T-helper 1 cell treated with Interleukin-12 subunit alpha and Interleukin-12 subunit beta and Interleukin-4 antibody, amounts not matched to agents 30 μg/mL and 1 μg/mL, for 36 hours (primary cell): ENCODE data around the gene C9orf153.
"Not testable (repeated sequence)": the region's sequence is repeated elsewhere in the genome, so short reads cannot be mapped to it uniquely, and the experiment has no call there.

Experiments
- H3K27ac Mint-ChIP-seq: one replicate; pipeline ENCODE4 v1.8.0; 2021; ENCODE audit warnings: mild to moderate bottlenecking, mixed read lengths
- H3K27me3 Mint-ChIP-seq: one replicate; pipeline ENCODE4 v1.8.0; 2021; ENCODE audit warnings: low read depth, mixed read lengths
- H3K36me3 Mint-ChIP-seq: one replicate; pipeline ENCODE4 v1.8.0; 2021; ENCODE audit warnings: low read depth, mixed read lengths
- H3K4me1 Mint-ChIP-seq: one replicate; pipeline ENCODE4 v1.8.0; 2021; ENCODE audit warnings: low read depth, mixed read lengths
- H3K4me3 Mint-ChIP-seq: one replicate; pipeline ENCODE4 v1.8.0; 2021; ENCODE audit warnings: mild to moderate bottlenecking, moderate library complexity, mixed read lengths
- H3K9me3 Mint-ChIP-seq: one replicate; pipeline ENCODE4 v1.8.0; 2021; ENCODE audit warnings: mixed read lengths

C9orf153 gene

GRCh38 chr9:86259557-86259956 is at the start of gene C9orf153:
Gene C9orf153, minus strand, starts transcription at chr9:86259657. Its CDS starts 30,054 bp downstream, at chr9:86229603.
- Mint-ChIP-seq H3K36me3 (no peaks in the 10 kb centered on the region), H3K9me3 (no peaks in the 10 kb centered on the region), H3K27me3 (no peaks in the 10 kb centered on the region), H3K4me3 (no peak within 1 kb of the TSS), H3K27ac (peak within 1 kb of the TSS; percentile 2), H3K4me1 (no peaks in the 10 kb centered on the region)

- no peaks in the 10 kb centered on the region for H3K27me3 Mint-ChIP-seq
- no peak overlapping the region for H3K4me3 Mint-ChIP-seq
- H3K4me1 Mint-ChIP-seq: peaks cover 16% of the 10 kb centered on the region
- H3K27ac Mint-ChIP-seq: no peak overlapping the region
- peaks cover 50% of the 10 kb centered on the region for H3K36me3 Mint-ChIP-seq
- peaks cover 4% of the 10 kb centered on the region for H3K9me3 Mint-ChIP-seq
Measured at GRCh38 chr9:86308687-86309086, 49.2 kb upstream of the C9orf153 start.

GRCh38 chr9:86304236-86304730 is 44.8 kb upstream of the C9orf153 start:
- peaks cover 48% of the 10 kb centered on the region for H3K36me3 Mint-ChIP-seq
- H3K4me3 Mint-ChIP-seq: no peak overlapping the region
- no peaks in the 10 kb centered on the region for H3K27me3 Mint-ChIP-seq
- H3K27ac Mint-ChIP-seq: peak overlapping the region; percentile 55
- H3K9me3 Mint-ChIP-seq: no peaks in the 10 kb centered on the region
- H3K4me1 Mint-ChIP-seq: peaks cover 28% of the 10 kb centered on the region

- Mint-ChIP-seq H3K36me3 (peaks cover 53% of the 10 kb centered on the region), H3K4me1 (peaks cover 35% of the 10 kb centered on the region), H3K27me3 (no peaks in the 10 kb centered on the region), H3K9me3 (no peaks in the 10 kb centered on the region), H3K27ac (peak overlapping the region; percentile 77), H3K4me3 (peak overlapping the region; percentile 38)
Measured at GRCh38 chr9:86303316-86303975, 44.0 kb upstream of the C9orf153 start.

- Mint-ChIP-seq H3K4me3 (no peak overlapping the region), H3K9me3 (no peaks in the 10 kb centered on the region), H3K36me3 (peaks cover 58% of the 10 kb centered on the region), H3K27ac (peak overlapping the region; percentile 64), H3K4me1 (peaks cover 39% of the 10 kb centered on the region), H3K27me3 (no peaks in the 10 kb centered on the region)
Measured at GRCh38 chr9:86301686-86302085, 42.2 kb upstream of the C9orf153 start.

GRCh38 chr9:86300701-86301100 is 41.2 kb upstream of the C9orf153 start:
- H3K4me3 Mint-ChIP-seq: no peak overlapping the region
- no peaks in the 10 kb centered on the region for H3K27me3 Mint-ChIP-seq
- H3K27ac Mint-ChIP-seq: peak overlapping the region; percentile 32
- H3K4me1 Mint-ChIP-seq: peaks cover 39% of the 10 kb centered on the region
- H3K9me3 Mint-ChIP-seq: no peaks in the 10 kb centered on the region
- peaks cover 52% of the 10 kb centered on the region for H3K36me3 Mint-ChIP-seq

- Mint-ChIP-seq H3K4me1 (peaks cover 32% of the 10 kb centered on the region), H3K27me3 (no peaks in the 10 kb centered on the region), H3K4me3 (no peak overlapping the region), H3K27ac (peak overlapping the region; percentile 20), H3K9me3 (no peaks in the 10 kb centered on the region), H3K36me3 (peaks cover 50% of the 10 kb centered on the region)
Measured at GRCh38 chr9:86298873-86299272, 39.4 kb upstream of the C9orf153 start.

- not testable (repeated sequence) for H3K9me3 Mint-ChIP-seq, H3K27me3 Mint-ChIP-seq, H3K27ac Mint-ChIP-seq, H3K4me1 Mint-ChIP-seq, H3K4me3 Mint-ChIP-seq
- H3K36me3 Mint-ChIP-seq: peaks cover 14% of the 10 kb centered on the region
Measured at GRCh38 chr9:86290341-86290740, 30.9 kb upstream of the C9orf153 start.

GRCh38 chr9:86288499-86289198 is 29.2 kb upstream of the C9orf153 start:
- no peak overlapping the region for H3K27ac Mint-ChIP-seq
- H3K36me3 Mint-ChIP-seq: peaks cover 8% of the 10 kb centered on the region
- no peaks in the 10 kb centered on the region for H3K9me3 Mint-ChIP-seq

GRCh38 chr9:86287013-86287412 is 27.6 kb upstream of the C9orf153 start:
- Mint-ChIP-seq H3K27me3 (no peaks in the 10 kb centered on the region), H3K4me3 (no peak overlapping the region), H3K27ac (no peak overlapping the region), H3K36me3 (peaks cover 4% of the 10 kb centered on the region), H3K4me1 (peaks cover 10% of the 10 kb centered on the region), H3K9me3 (no peaks in the 10 kb centered on the region)

More at GRCh38 chr9:86288499-86289198, 29.2 kb upstream of the C9orf153 start:
- no peaks in the 10 kb centered on the region for H3K4me1 Mint-ChIP-seq
- no peaks in the 10 kb centered on the region for H3K27me3 Mint-ChIP-seq
- H3K4me3 Mint-ChIP-seq: no peak overlapping the region

- H3K36me3 Mint-ChIP-seq: peaks cover 4% of the 10 kb centered on the region
- no peaks in the 10 kb centered on the region for H3K9me3 Mint-ChIP-seq
- H3K4me1 Mint-ChIP-seq: peaks cover 13% of the 10 kb centered on the region
- H3K27ac Mint-ChIP-seq: no peak overlapping the region
- H3K4me3 Mint-ChIP-seq: no peak overlapping the region
- no peaks in the 10 kb centered on the region for H3K27me3 Mint-ChIP-seq
Measured at GRCh38 chr9:86286278-86286677, 26.8 kb upstream of the C9orf153 start.

- Mint-ChIP-seq H3K9me3 (no peaks in the 10 kb centered on the region), H3K4me1 (peaks cover 21% of the 10 kb centered on the region), H3K36me3 (peaks cover 6% of the 10 kb centered on the region), H3K27ac (no peak overlapping the region), H3K4me3 (no peak overlapping the region), H3K27me3 (no peaks in the 10 kb centered on the region)
Measured at GRCh38 chr9:86285261-86285660, 25.8 kb upstream of the C9orf153 start.

GRCh38 chr9:86282979-86283535 is 23.6 kb upstream of the C9orf153 start:
- Mint-ChIP-seq H3K4me3 (peak overlapping the region; percentile 90), H3K36me3 (peaks cover 12% of the 10 kb centered on the region), H3K4me1 (peaks cover 32% of the 10 kb centered on the region), H3K9me3 (no peaks in the 10 kb centered on the region), H3K27ac (peak overlapping the region; percentile 97), H3K27me3 (no peaks in the 10 kb centered on the region)

- no peaks in the 10 kb centered on the region for H3K27me3 Mint-ChIP-seq
- peaks cover 32% of the 10 kb centered on the region for H3K4me1 Mint-ChIP-seq
- peak within 1 kb of the TSS; percentile 90 for H3K4me3 Mint-ChIP-seq
- H3K9me3 Mint-ChIP-seq: no peaks in the 10 kb centered on the region
- H3K36me3 Mint-ChIP-seq: peaks cover 9% of the 10 kb centered on the region
- H3K27ac Mint-ChIP-seq: peak within 1 kb of the TSS; percentile 97
Measured at GRCh38 chr9:86282077-86282978, 22.9 kb upstream of the C9orf153 start, which contains the start of gene ISCA1. Gene ISCA1, minus strand, starts transcription at chr9:86282538. Its CDS starts 80 bp downstream, at chr9:86282458.
